Measurements from ENCODE around the gene FBXW9. TPM values are rescaled to one million over a fixed set of nuclear protein-coding genes. Genes with fewer than 3 reads are reported as not detected.

Gene FBXW9
- total RNA-seq, 1 experiment from 2014 or later: 6.7 TPM

GRCh38 chr19:12689581-12690216 is 6.7 kb downstream of the FBXW9 start:
- no peak for DNase-seq
- intact Hi-C loops (cut with micrococcal nuclease; ENCODE audit: unreplicated experiment): no loop called here
- CTCF ChIA-PET: no interaction called here
- no peaks in the 10 kb centered on the region for H3K27me3 Mint-ChIP-seq (ENCODE audit: unreplicated experiment)
- no peaks in the 10 kb centered on the region for H3K4me1 Mint-ChIP-seq (ENCODE audit: low read depth, unreplicated experiment)
- no peaks in the 10 kb centered on the region for H3K9me3 Mint-ChIP-seq (ENCODE audit: low read depth, unreplicated experiment)
- no TSS peak for BruUV-seq (replicated peaks)
- TF ChIP-seq CTCF (IDR thresholded peaks at IDR 0.05; ENCODE audit: unreplicated experiment): no peak
- no peak overlapping the region for H3K4me3 Mint-ChIP-seq (ENCODE audit: low read depth, unreplicated experiment)
- no peak overlapping the region for H3K27ac Mint-ChIP-seq (ENCODE audit: unreplicated experiment)
- peaks cover 17% of the 10 kb centered on the region for H3K36me3 Mint-ChIP-seq (ENCODE audit: insufficient read depth, unreplicated experiment)

- H3K9me3 Mint-ChIP-seq (ENCODE audit: low read depth, unreplicated experiment): no peaks in the 10 kb centered on the region
- H3K27me3 Mint-ChIP-seq (ENCODE audit: unreplicated experiment): no peaks in the 10 kb centered on the region
- H3K27ac Mint-ChIP-seq (ENCODE audit: unreplicated experiment): no peak overlapping the region
- H3K4me3 Mint-ChIP-seq (ENCODE audit: low read depth, unreplicated experiment): no peak overlapping the region
- no peaks in the 10 kb centered on the region for H3K4me1 Mint-ChIP-seq (ENCODE audit: low read depth, unreplicated experiment)
- CTCF ChIA-PET: no interaction called here
- TF ChIP-seq CTCF (IDR thresholded peaks at IDR 0.05; ENCODE audit: unreplicated experiment): no peak
- DNase-seq: no peak
- peaks cover 14% of the 10 kb centered on the region for H3K36me3 Mint-ChIP-seq (ENCODE audit: insufficient read depth, unreplicated experiment)
- no TSS peak for BruUV-seq (replicated peaks)
- intact Hi-C loops (cut with micrococcal nuclease; ENCODE audit: unreplicated experiment): no loop called here
Measured at GRCh38 chr19:12689012-12689411, 7.4 kb downstream of the FBXW9 start.

DNA sequence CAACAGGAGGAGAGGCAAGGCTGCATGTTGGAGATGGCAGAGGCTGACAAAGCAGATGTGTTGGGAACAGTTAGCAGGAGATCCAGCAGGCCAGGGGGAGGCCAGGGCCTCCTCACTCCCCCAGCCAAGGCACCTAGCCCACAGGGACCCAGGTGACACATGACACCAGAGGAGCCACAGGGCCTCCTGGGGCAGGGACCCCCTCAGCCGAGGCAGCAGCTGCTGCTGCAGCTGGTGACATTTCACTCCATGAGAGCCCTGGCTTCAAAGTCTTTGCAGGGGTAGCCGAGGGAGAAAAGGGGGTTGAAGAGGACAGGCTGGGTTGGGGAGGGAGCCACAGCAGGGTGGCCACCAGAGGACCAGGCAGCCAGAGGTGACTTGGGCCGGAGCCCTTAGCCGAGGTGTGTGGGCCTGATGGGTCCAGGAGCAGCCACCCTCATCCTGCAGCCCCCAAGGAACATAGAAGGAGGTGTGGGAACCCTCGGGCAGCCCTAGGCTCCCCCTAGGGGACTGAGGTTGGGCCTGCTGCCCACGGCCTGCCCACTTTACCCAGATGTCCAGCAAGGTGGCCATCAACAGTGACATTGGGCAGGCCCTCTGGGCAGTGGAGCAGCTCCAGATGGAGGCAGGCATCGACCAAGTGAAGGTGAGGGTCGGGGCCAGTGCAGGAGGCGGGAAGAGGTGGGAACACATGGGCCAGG is 8.8 kb downstream of the FBXW9 start, which contains the start of gene GNG14:
GNG14 (plus strand) TSS at position 503 of the 701 bp plus-strand sequence; CDS start at position 554, 51 bp downstream.
- BruUV-seq (replicated peaks): no TSS peak
- no peak for DNase-seq
- intact Hi-C loops (cut with micrococcal nuclease; ENCODE audit: unreplicated experiment): no loop called here
- CTCF ChIA-PET: no interaction called here
- no peaks in the 10 kb centered on the region for H3K9me3 Mint-ChIP-seq (ENCODE audit: low read depth, unreplicated experiment)
- no peak within 1 kb of the TSS for H3K4me3 Mint-ChIP-seq (ENCODE audit: low read depth, unreplicated experiment)
- no peak for TF ChIP-seq CTCF (IDR thresholded peaks at IDR 0.05; ENCODE audit: unreplicated experiment)
- no peak within 1 kb of the TSS for H3K27ac Mint-ChIP-seq (ENCODE audit: unreplicated experiment)
- H3K36me3 Mint-ChIP-seq (ENCODE audit: insufficient read depth, unreplicated experiment): peaks cover 24% of the 10 kb centered on the region
- no peaks in the 10 kb centered on the region for H3K4me1 Mint-ChIP-seq (ENCODE audit: low read depth, unreplicated experiment)
- H3K27me3 Mint-ChIP-seq (ENCODE audit: unreplicated experiment): no peaks in the 10 kb centered on the region

- TF ChIP-seq CTCF (IDR thresholded peaks at IDR 0.05; ENCODE audit: unreplicated experiment): no peak
- peaks cover 5% of the 10 kb centered on the region for H3K4me1 Mint-ChIP-seq (ENCODE audit: low read depth, unreplicated experiment)
- intact Hi-C loops (cut with micrococcal nuclease; ENCODE audit: unreplicated experiment): no loop called here
- no peak for DNase-seq
- no TSS peak for BruUV-seq (replicated peaks)
- H3K36me3 Mint-ChIP-seq (ENCODE audit: insufficient read depth, unreplicated experiment): peaks cover 36% of the 10 kb centered on the region
- H3K4me3 Mint-ChIP-seq (ENCODE audit: low read depth, unreplicated experiment): no peak overlapping the region
- no peaks in the 10 kb centered on the region for H3K27me3 Mint-ChIP-seq (ENCODE audit: unreplicated experiment)
- CTCF ChIA-PET: no interaction called here
- no peak overlapping the region for H3K27ac Mint-ChIP-seq (ENCODE audit: unreplicated experiment)
- H3K9me3 Mint-ChIP-seq (ENCODE audit: low read depth, unreplicated experiment): no peaks in the 10 kb centered on the region
Measured at GRCh38 chr19:12685831-12686230, 10.6 kb downstream of the FBXW9 start.

All from Calu3 (cell line).